DOHH2 (cell line): ENCODE results near the gene VHLL.

Experiments
- H3F3A ChIP-seq: fragments of 200-600 bp; sonication (generic), shearing (Covaris generic); 2 replicates; pipeline ENCODE4 v1.6.0; 2016; ENCODE audit warnings: antibody characterized with exemption, mild to moderate bottlenecking; ENCODE audit not compliant: control insufficient read depth, insufficient read depth
- H3K27ac ChIP-seq: fragments of 200-600 bp; sonication (generic); 2 replicates; pipeline ENCODE4 v1.5.1; 2014; ENCODE audit warnings: low read depth, mild to moderate bottlenecking, low read length, moderate library complexity
- H3K27me3 ChIP-seq: fragments of 200-600 bp; sonication (generic); 2 replicates; pipeline ENCODE4 v1.6.1; 2014; ENCODE audit warnings: mild to moderate bottlenecking, low read length, mixed read lengths; ENCODE audit not compliant: control insufficient read depth
- H3K36me3 ChIP-seq: fragments of 200-600 bp; sonication (generic); 2 replicates; pipeline ENCODE4 v1.6.1; 2014; ENCODE audit warnings: mild to moderate bottlenecking, low read length, moderate library complexity, mixed read lengths; ENCODE audit not compliant: control insufficient read depth
- H3K4me1 ChIP-seq: fragments of 200-600 bp; sonication (generic); 2 replicates; pipeline ENCODE4 v1.6.1; 2014; ENCODE audit warnings: mild to moderate bottlenecking, low read length, mixed read lengths; ENCODE audit not compliant: control insufficient read depth
- H3K4me2 ChIP-seq: fragments of 200-600 bp; sonication (generic); 2 replicates; pipeline ENCODE4 v1.6.0; 2014; ENCODE audit warnings: mild to moderate bottlenecking, low read length, moderate library complexity
- H3K4me3 ChIP-seq: fragments of 200-600 bp; sonication (generic); 2 replicates; pipeline ENCODE4 v1.5.1; 2014; ENCODE audit warnings: mild to moderate bottlenecking, low read length, mixed read lengths
- H3K79me2 ChIP-seq: fragments of 200-600 bp; sonication (generic); 2 replicates; pipeline ENCODE4 v1.6.1; 2014; ENCODE audit warnings: mild to moderate bottlenecking, low read length, mixed read lengths; ENCODE audit not compliant: control insufficient read depth
- H3K9me2 ChIP-seq: fragments of 200-600 bp; sonication (generic); replicated peaks from 2 replicates; pipeline ENCODE4 v1.6.1; 2014; ENCODE audit warnings: mild to moderate bottlenecking, low read length, mixed read lengths; ENCODE audit not compliant: control insufficient read depth
- H3K9me3 ChIP-seq: fragments of 200-600 bp; sonication (generic); 2 replicates; pipeline ENCODE4 v1.6.1; 2014; ENCODE audit warnings: antibody characterized with exemption, low read length, mixed read lengths; ENCODE audit not compliant: control insufficient read depth, insufficient read depth
- H4K20me1 ChIP-seq: fragments of 200-600 bp; sonication (generic); 2 replicates; pipeline ENCODE4 v1.6.0; 2014; ENCODE audit warnings: low read depth, mild to moderate bottlenecking, antibody characterized with exemption, low read length, moderate library complexity; ENCODE audit not compliant: control insufficient read depth, insufficient read depth
- EZH2phosphoT487 ChIP-seq: fragments of 200-600 bp; sonication (generic); IDR thresholded peaks from 2 replicates; pipeline ENCODE4 v1.6.1; 2017; ENCODE audit warnings: borderline replicate concordance, mild to moderate bottlenecking, antibody characterized with exemption, low read length, moderate library complexity, mixed read lengths
- TF ChIP-seq, protein P1 (sequence below): fragments of 200-600 bp; sonication (generic); IDR thresholded peaks from one replicate; pipeline ENCODE4 v1.5.1; 2014; ENCODE audit warnings: antibody characterized with exemption, mild to moderate bottlenecking, low read depth, low read length; ENCODE audit not compliant: poor library complexity, severe bottlenecking

VHLL gene

DNA sequence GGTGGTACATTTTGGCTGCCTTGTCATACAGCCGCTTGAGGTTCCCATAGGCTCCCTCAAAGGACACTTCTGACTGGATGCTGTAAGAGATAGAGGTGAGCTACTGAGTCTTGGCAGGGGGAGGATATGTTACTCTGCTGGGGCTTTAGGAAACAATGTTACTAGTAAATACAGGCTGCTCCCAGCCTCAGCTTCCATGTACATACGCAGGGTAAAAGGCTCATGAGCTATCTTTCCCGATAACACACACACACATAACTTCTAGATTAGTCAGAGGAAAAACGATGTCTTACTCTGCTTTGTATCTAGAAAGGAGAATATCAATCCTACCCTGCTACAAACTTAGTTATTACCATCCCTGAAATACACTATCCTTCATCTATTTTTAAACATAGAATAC, 30.8 kb downstream of the VHLL start:
- Histone ChIP-seq H4K20me1 (no peaks in the 10 kb centered on the region), H3K4me1 (no peaks in the 10 kb centered on the region), H3F3A (no peaks in the 10 kb centered on the region), H3K36me3 (peaks cover 85% of the 10 kb centered on the region), H3K4me2 (no peak overlapping the region), H3K9me2 (no peaks in the 10 kb centered on the region), H3K79me2 (no peaks in the 10 kb centered on the region), H3K9me3 (no peaks in the 10 kb centered on the region), H3K27me3 (no peaks in the 10 kb centered on the region), H3K27ac (no peak overlapping the region), H3K4me3 (no peak overlapping the region)
- TF ChIP-seq, protein P1, sequence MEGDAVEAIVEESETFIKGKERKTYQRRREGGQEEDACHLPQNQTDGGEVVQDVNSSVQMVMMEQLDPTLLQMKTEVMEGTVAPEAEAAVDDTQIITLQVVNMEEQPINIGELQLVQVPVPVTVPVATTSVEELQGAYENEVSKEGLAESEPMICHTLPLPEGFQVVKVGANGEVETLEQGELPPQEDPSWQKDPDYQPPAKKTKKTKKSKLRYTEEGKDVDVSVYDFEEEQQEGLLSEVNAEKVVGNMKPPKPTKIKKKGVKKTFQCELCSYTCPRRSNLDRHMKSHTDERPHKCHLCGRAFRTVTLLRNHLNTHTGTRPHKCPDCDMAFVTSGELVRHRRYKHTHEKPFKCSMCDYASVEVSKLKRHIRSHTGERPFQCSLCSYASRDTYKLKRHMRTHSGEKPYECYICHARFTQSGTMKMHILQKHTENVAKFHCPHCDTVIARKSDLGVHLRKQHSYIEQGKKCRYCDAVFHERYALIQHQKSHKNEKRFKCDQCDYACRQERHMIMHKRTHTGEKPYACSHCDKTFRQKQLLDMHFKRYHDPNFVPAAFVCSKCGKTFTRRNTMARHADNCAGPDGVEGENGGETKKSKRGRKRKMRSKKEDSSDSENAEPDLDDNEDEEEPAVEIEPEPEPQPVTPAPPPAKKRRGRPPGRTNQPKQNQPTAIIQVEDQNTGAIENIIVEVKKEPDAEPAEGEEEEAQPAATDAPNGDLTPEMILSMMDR, result no peak
- TF ChIP-seq EZH2phosphoT487, result no peak

DNA sequence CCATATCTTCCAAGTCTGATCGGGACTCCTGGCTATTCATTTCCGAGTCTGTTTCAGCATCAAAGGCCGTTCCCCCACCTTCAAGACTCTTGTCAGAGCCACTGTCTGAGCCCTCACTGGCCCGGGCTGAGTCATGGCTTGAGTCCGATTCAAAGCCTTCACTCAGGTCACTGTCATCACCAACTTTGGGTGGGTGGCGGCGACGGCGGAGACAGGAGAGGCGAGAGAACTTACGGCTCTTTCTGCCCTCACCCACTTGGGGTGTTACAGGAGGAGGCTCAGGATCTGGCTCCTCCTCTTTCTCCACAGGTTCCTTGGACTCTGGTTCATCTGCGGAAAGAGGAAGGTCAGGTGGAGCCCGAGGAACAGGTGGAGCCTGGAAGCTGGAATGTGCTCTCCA, 33.1 kb downstream of the VHLL start:
- H3K4me2 ChIP-seq, result no peak overlapping the region
- no peaks in the 10 kb centered on the region for H4K20me1 ChIP-seq
- no peak for TF ChIP-seq EZH2phosphoT487
- TF ChIP-seq, protein P1, result no peak
- H3K4me1 ChIP-seq, result no peaks in the 10 kb centered on the region
- no peaks in the 10 kb centered on the region for H3F3A ChIP-seq
- no peaks in the 10 kb centered on the region for H3K9me2 ChIP-seq
- H3K4me3 ChIP-seq, result no peak overlapping the region
- H3K27me3 ChIP-seq, result no peaks in the 10 kb centered on the region
- no peak overlapping the region for H3K27ac ChIP-seq
- H3K36me3 ChIP-seq, result peaks cover 82% of the 10 kb centered on the region
- H3K9me3 ChIP-seq, result no peaks in the 10 kb centered on the region
- H3K79me2 ChIP-seq, result no peaks in the 10 kb centered on the region

DNA sequence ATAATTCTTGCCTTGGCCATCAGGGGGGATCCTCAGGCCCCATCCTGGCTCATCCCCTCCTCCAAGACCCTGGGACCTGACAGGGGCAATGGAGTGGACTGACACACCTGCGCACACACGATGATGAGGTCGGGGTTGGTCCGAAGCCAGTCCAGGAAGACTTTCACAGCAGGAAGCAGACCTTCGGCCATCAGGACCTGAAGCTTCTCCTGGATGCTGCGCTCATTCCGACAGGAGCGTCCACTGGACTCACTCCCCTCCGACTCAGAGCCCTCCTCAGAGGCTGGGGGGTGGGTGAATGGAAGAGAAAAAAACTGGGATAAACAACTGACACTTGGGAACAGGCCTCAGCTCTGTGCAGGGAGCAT, 35.8 kb downstream of the VHLL start:
- H3K36me3 ChIP-seq, result peaks cover 90% of the 10 kb centered on the region
- no peaks in the 10 kb centered on the region for H3K9me2 ChIP-seq
- no peaks in the 10 kb centered on the region for H3K9me3 ChIP-seq
- no peaks in the 10 kb centered on the region for H3K79me2 ChIP-seq
- no peaks in the 10 kb centered on the region for H3K4me1 ChIP-seq
- TF ChIP-seq, protein P1, result no peak
- no peak for TF ChIP-seq EZH2phosphoT487
- H3K4me2 ChIP-seq, result no peak overlapping the region
- no peaks in the 10 kb centered on the region for H3K27me3 ChIP-seq
- H3K27ac ChIP-seq, result no peak overlapping the region
- no peaks in the 10 kb centered on the region for H3F3A ChIP-seq
- H3K4me3 ChIP-seq, result no peak overlapping the region
- H4K20me1 ChIP-seq, result no peaks in the 10 kb centered on the region
